NCI-H2171 treated with DMSO at 0.1 percent for 48 hours (cell line): ENCODE data around the gene NT5DC3.
"Not testable (repeated sequence)": the region's sequence is repeated elsewhere in the genome, so short reads cannot be mapped to it uniquely, and the experiment has no call there.

Source experiments
- DNase-seq: peaks from one replicate; lab custom pipeline; 2025; lab: John Stamatoyannopoulos, UW

NT5DC3 gene

DNA sequence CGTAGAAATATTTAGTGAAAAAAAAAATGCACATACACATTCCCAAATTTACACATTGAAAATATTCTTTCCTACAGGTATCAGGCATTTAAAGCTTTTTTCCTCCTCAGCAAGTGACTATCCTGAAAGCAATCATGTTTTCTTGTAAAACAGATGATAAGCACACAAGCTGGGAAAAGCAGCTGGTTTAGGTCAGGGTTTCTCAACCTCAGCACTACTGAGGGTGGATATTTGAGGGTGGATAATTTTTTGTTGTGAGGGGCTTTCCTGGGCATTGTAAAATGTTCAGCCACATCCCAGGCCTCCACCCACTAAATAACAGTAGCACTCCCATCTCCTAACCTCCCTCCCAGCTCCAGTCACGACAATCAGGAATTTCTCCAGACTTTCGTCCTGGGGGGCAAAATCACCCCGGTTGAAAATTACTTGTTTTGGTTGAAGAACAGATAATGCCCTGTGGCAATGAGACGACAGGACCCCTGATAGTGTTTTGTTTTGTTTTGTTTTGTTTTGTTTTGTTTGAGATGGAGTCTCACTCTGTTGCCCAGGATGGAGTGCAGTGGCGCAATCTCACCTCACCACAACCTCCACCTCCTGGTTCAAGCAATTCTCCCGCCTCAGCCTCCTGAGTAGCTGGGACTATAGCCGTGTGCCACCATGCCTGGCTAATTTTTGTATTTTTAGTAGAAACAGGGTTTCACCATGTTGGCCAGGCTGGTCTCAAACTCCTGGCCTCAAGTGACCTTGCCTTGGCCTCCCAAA, 15.0 kb upstream of the NT5DC3 start:
- no peak for DNase-seq

GRCh38 chr12:103855036-103855712, 14.1 kb upstream of the NT5DC3 start:
- no peak for DNase-seq

GRCh38 chr12:103854372-103854973, 13.4 kb upstream of the NT5DC3 start:
- DNase-seq, result no peak

DNA sequence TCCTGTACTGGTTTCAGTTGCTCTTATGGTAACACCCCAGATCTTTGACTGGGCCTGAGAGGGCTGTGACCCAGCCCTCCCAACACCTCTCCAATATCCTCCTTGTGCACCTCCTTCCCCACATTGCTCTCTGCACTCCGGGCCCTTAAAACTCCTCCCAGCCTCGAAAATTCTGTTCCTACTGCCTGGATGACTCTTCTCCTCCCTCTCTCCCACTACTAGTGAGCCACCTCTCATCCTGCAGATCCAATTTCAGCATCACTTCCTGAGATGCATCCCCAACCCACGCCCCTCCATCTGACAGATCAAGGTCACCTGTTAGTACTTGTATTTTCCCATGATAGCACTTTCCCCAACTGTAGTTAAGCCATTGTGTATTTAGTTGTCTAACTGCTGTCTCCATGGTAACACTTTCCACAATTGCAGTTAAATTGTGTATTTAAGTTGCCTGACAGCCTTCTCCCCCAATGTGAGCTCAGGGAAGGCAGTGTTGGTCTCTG, 11.5 kb upstream of the NT5DC3 start:
- DNase-seq, result peak; percentile 83

DNA sequence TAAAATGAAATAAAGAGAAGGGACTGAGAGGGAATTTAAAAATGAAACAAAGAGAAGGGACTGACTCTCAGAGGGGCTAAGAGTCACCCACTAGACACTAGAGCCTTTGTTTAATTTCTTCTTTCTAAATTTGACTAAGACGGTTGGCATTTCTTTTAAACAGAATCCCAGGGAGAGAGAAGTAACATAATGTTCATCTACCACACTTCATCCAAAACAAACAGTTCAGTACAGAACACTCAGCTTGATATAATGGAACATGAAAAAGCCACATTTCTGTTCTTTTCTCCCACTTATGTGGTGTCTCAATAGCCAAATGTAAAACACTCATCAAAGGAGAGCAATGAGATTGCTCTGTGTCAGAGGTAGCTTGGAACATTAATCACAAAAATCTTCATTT, 10.1 kb upstream of the NT5DC3 start:
- DNase-seq, result no peak

DNA sequence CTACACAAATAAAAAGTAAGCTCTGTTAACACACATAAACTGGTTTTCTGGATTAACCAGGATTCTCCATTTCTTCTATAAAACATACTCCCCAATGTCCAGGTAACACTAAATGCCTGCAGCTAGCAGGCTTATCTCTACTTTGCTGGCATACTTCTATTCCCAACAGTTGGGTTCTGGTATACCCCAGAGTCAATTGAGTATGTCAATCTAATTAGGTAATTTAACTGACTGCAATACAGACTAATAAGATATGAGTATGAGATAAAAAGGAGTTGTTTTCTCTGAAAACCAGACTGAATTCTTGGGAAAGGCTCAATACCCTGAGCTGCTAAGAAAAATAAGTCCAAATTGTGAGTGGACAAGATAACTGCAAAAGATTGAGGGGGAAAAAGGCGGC, 9.4 kb upstream of the NT5DC3 start:
- no peak for DNase-seq

- DNase-seq, result peak; percentile 36
These were observed 8.0 kb upstream of the NT5DC3 start for GRCh38 chr12:103848917-103849491.

DNA sequence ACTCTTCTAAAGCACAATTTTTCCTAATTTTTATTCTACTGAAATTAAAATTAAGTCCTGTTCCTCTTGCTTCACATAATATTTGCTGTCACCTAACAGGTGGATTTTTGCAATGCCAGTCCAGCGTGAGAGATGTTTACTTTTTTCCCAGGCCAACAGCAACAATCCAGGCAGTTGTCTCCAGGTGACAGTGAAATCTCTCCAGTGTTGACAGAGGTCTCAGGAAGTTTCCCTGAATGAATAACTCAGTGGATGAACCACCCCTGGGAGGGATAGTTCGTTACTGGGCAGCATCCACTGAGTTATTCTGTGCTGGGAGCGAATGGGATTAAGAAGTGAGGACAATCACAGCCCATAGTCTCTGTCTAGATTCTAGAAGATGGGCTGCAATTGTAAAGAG, 7.1 kb upstream of the NT5DC3 start:
- no peak for DNase-seq

- peak; percentile 80 for DNase-seq
These were observed 5.4 kb upstream of the NT5DC3 start for GRCh38 chr12:103846415-103846814.

GRCh38 chr12:103844305-103844704, 3.3 kb upstream of the NT5DC3 start:
- no peak for DNase-seq

DNA sequence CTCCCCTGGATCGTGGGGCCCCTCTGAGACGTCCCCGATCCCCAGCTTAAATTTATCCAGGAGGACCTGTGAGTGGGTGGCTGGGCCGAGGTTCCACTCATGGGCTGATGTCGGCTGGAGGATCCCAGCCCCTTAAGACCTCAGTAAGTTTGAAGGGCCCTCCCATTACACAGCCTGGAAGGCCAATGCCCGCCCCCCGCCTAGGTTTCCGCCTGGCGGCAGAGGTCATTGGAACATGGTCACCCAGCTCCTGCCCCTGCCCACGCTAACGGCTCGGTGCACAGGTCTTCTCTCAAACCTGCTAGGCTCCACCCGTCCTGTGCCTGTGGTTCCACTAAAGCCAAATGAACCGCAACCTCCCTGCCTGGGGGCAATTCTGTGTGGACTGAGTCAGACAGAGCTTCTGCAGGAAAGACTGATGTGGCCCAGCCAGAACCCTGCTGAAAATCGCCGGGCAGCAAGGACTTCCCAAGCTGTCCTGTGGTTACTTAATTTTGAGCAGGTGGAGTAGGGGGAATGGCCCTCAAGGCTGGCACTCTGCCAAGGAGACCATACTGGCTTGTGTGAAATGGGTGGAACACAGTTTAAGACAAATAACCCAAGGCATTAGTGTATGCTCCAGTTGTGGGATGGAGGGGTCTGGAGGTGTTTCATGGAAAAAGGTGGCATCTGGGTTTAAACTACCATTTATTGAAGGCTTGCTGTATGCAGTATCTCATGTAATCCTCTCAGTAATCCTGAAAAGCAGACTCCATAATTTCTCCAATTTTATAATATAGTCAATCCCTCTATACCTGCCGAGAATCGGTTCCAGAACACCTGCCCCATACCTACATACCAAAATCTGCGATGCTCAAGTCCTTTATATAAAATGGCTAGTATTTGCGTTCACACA, 903 bp upstream of the NT5DC3 start:
- DNase-seq, result peak; percentile 42

- DNase-seq, result no peak
These were observed 565 bp downstream of the NT5DC3 start for GRCh38 chr12:103840462-103840875.

- DNase-seq, result no peak
These were observed 1.2 kb downstream of the NT5DC3 start for GRCh38 chr12:103839609-103840461.

DNA sequence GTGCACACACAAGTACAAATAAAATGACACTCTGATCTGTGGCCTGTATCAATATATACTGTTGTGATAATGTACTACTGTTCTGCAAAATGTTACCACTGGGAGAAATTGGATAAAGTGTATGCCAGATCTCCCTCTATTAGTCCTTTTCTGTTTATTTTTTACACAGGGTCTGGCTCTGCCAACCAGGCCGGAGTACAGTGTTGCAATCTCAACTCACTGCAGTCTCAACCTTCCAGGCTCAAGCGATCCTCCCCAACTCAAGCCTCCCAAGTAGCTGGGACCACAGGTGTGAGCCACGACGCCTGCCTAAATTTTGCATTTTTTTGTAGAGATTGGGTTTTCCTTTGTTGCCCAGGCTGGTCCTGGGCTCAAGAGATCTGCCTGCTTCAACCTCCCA, 1.9 kb downstream of the NT5DC3 start:
- no peak for DNase-seq

- DNase-seq, result no peak
These were observed 2.6 kb downstream of the NT5DC3 start for GRCh38 chr12:103838254-103838914.

GRCh38 chr12:103836345-103836744, 4.7 kb downstream of the NT5DC3 start:
- DNase-seq, result no peak

- DNase-seq, result not testable (repeated sequence)
These were observed 5.2 kb downstream of the NT5DC3 start for GRCh38 chr12:103835747-103836335.

- no peak for DNase-seq
These were observed 6.1 kb downstream of the NT5DC3 start for GRCh38 chr12:103834942-103835341.

DNA sequence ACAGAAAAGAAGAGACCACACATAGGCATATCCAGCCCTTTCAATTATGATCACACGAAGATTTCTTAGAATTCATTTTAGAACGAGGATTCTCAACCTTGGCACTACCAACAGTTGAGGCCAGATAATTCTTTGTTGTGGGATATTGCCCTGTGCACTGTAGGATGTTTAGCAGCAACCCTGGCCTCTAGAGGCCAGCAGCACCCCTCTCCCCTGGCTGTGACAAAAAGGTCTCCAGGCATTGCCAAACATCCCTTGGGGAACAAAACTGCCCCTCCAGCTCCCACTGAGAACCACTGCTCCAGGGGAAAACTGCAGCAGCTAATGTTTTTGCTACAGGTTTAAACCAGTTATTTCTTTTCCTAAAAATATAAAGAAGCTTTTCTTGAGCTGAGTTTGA, 7.1 kb downstream of the NT5DC3 start:
- no peak for DNase-seq
